ENCODE data around the gene RASAL2. TPM values are rescaled to one million over a fixed set of nuclear protein-coding genes. Genes with fewer than 3 reads are reported as not detected.

The RASAL2 gene
- total and polyA plus RNA-seq, 2 experiments from 2014 or later, result 16.0 to 42.2 TPM

- TF ChIP-seq ZNF462 (CRISPR knock-in tag; IDR thresholded peaks at IDR 0.05), result no peak
- no peak for TF ChIP-seq EZH2 (IDR thresholded peaks at IDR 0.05; ENCODE audit: low read depth, unreplicated experiment)
- no peak for TF ChIP-seq NANOG (IDR thresholded peaks at IDR 0.05; ENCODE audit: borderline replicate concordance)
These were observed 251.3 kb downstream of the RASAL2 start (continued) for GRCh38 chr1:178345238-178345637.

GRCh38 chr1:178345807-178346206 lies 251.9 kb downstream of the RASAL2 start:
- DNase-seq (ENCODE audit: low spot score), result no peak
- H3K27me3 Mint-ChIP-seq (ENCODE audit: insufficient read depth, low read depth, poor library complexity), result peaks cover 3% of the 10 kb centered on the region
- peaks cover 44% of the 10 kb centered on the region for H3K4me1 Mint-ChIP-seq
- Histone ChIP-seq H2AFZ (no peak overlapping the region), H4K20me1 (replicated peaks; ENCODE audit: insufficient read depth) (no peaks in the 10 kb centered on the region), H3F3A (replicated peaks; ENCODE audit: low read depth) (no peaks in the 10 kb centered on the region), H3K4me2 (no peak overlapping the region), H3K9me2 (ENCODE audit: insufficient read depth) (no peaks in the 10 kb centered on the region), H3K36me3 (ENCODE audit: insufficient read depth) (no peaks in the 10 kb centered on the region), H3K4me3 (no peak overlapping the region), H3K27me3 (ENCODE audit: insufficient read depth) (no peaks in the 10 kb centered on the region), H3K4me1 (ENCODE audit: insufficient read depth) (peaks cover 37% of the 10 kb centered on the region), H3K79me2 (replicated peaks; ENCODE audit: insufficient read depth) (peaks cover 67% of the 10 kb centered on the region), H3K27ac (ENCODE audit: low read depth) (peak overlapping the region; percentile 17; the same call in 1 of the 2 replicates)
- peak overlapping the region; percentile 78 for H3K27ac Mint-ChIP-seq
- ATAC-seq, result no peak
- no peak overlapping the region for H3K4me3 Mint-ChIP-seq
- H3K9me3 Mint-ChIP-seq, result no peaks in the 10 kb centered on the region; the same call in 2 of the 3 replicates
- peaks cover 6% of the 10 kb centered on the region; the same call in 2 of the 3 replicates for H3K36me3 Mint-ChIP-seq (ENCODE audit: low read depth)
- TF ChIP-seq EZH2 (IDR thresholded peaks at IDR 0.05; ENCODE audit: low read depth, unreplicated experiment) (no peak), EZH2phosphoT487 (IDR thresholded peaks at IDR 0.05; ENCODE audit: unreplicated experiment) (no peak), NANOG (IDR thresholded peaks at IDR 0.05; ENCODE audit: borderline replicate concordance) (no peak), JUNB (IDR thresholded peaks at IDR 0.05; ENCODE audit: unreplicated experiment) (no peak), ZNF462 (CRISPR knock-in tag; IDR thresholded peaks at IDR 0.05) (no peak), CTCF (conservative IDR thresholded peaks at IDR 0.05; ENCODE audit: low read depth in 2 of 2) (no peak)

All from GM23338 (cell line).